H1 (cell line): Measurements from ENCODE around the gene ZSWIM2. TPM values are rescaled to one million over a fixed set of nuclear protein-coding genes. Genes with fewer than 3 reads are reported as not detected.

ENCODE experiments used
- CTCF ChIA-PET: fragments of 300-600 bp; sonication (Branson Sonifier 250); formaldehyde crosslinking; loops from one replicate; lab custom pipeline; 2021; ENCODE audit not compliant: partially characterized antibody; lab: Charles Lee
- POLR2A ChIA-PET: fragments of 300-600 bp; sonication (Branson Sonifier 250); formaldehyde crosslinking; loops from one replicate; lab custom pipeline; 2021; ENCODE audit warnings: inconsistent platforms; ENCODE audit not compliant: partially characterized antibody; lab: Charles Lee
- DNase-seq, 2 experiments: peaks; one replicate each; pipeline versions ENCODE4 v3.0.0 to v3.0.0-alpha.2; 2010 to 2022; ENCODE audit warnings: low spot score in 2 of 2, low read depth in 1 of 2, mixed read lengths in 1 of 2
- FAIRE-seq: peaks from 2 replicates; lab custom pipeline; 2011; peaks lifted over from hg19 to GRCh38; lab: Jason Lieb, UNC
- H2AFZ ChIP-seq: 2 replicates; pipeline ENCODE4 v1.8.1; 2012; ENCODE audit warnings: low read length, inconsistent platforms
- H2AK5ac ChIP-seq: 2 replicates; pipeline ENCODE4 v1.6.1; 2013; ENCODE audit warnings: low read depth, low read length
- H2BK120ac ChIP-seq: replicated peaks from 2 replicates; pipeline ENCODE3; 2013; ENCODE audit warnings: low read depth, low read length, inconsistent platforms
- H2BK12ac ChIP-seq: 2 replicates; pipeline ENCODE4 v1.6.1; 2013; ENCODE audit warnings: low read depth, low read length
- H2BK15ac ChIP-seq: 2 replicates; pipeline ENCODE4 v1.6.1; 2013; ENCODE audit warnings: low read length
- H2BK20ac ChIP-seq: 2 replicates; pipeline ENCODE4 v1.6.1; 2013; ENCODE audit warnings: low read length
- H2BK5ac ChIP-seq: 2 replicates; pipeline ENCODE4 v1.6.1; 2013; ENCODE audit warnings: low read depth, low read length
- H3K14ac ChIP-seq: 2 replicates; pipeline ENCODE4 v1.6.1; 2013; ENCODE audit warnings: inconsistent platforms; ENCODE audit not compliant: insufficient read length
- H3K18ac ChIP-seq: 2 replicates; pipeline ENCODE4 v1.6.1; 2013; ENCODE audit warnings: low read length; ENCODE audit errors: extremely low read depth
- H3K23ac ChIP-seq: 2 replicates; pipeline ENCODE4 v1.6.1; 2013; ENCODE audit warnings: inconsistent platforms; ENCODE audit not compliant: insufficient read length
- H3K23me2 ChIP-seq: 2 replicates; pipeline ENCODE4 v1.6.1; 2013; ENCODE audit warnings: low read depth, low read length
- H3K27ac ChIP-seq: 2 replicates; pipeline ENCODE4 v1.6.1; 2011; ENCODE audit warnings: low read depth, low read length, inconsistent platforms
- H3K27me3 ChIP-seq, 4 experiments: replicated peaks in 1 of 4; 1 replicate in 1 of 4; 2 replicates in 3 of 4; pipeline versions ENCODE4 v1.6.1 to v1.8.1; 2011 to 2013; ENCODE audit warnings: low read length in 3 of 4, mild to moderate bottlenecking in 3 of 4, inconsistent platforms in 2 of 4, mixed read lengths in 2 of 4, moderate library complexity in 1 of 4; ENCODE audit not compliant: control insufficient read depth in 3 of 4, insufficient read depth in 3 of 4; ENCODE audit errors: extremely low read depth in 1 of 4
- H3K36me3 ChIP-seq, 4 experiments: 2 replicates each; pipeline versions ENCODE4 v1.6.1 to v1.8.1; 2011 to 2013; ENCODE audit warnings: mild to moderate bottlenecking in 4 of 4, low read length in 3 of 4, moderate library complexity in 2 of 4, control low read depth in 1 of 4, inconsistent platforms in 1 of 4; ENCODE audit not compliant: insufficient read depth in 4 of 4, control insufficient read depth in 2 of 4
- H3K4ac ChIP-seq: replicated peaks from 2 replicates; pipeline ENCODE3; 2013; ENCODE audit warnings: low read length, low read depth, mixed read lengths, inconsistent platforms; ENCODE audit not compliant: insufficient read length
- H3K4me1 ChIP-seq, 4 experiments: replicated peaks in 1 of 4; 1 replicate in 1 of 4; 2 replicates in 3 of 4; pipeline versions ENCODE4 v1.6.1 to v1.8.1; 2011 to 2013; ENCODE audit warnings: low read length in 3 of 4, inconsistent platforms in 2 of 4, mixed read lengths in 1 of 4; ENCODE audit not compliant: insufficient read depth in 4 of 4, control insufficient read depth in 3 of 4
- H3K4me2 ChIP-seq, 2 experiments: 2 replicates each; pipeline versions ENCODE4 v1.6.1 to v1.8.1; 2011 to 2013; ENCODE audit warnings: low read depth in 2 of 2, low read length in 2 of 2, control low read depth in 1 of 2, inconsistent platforms in 1 of 2, mild to moderate bottlenecking in 1 of 2; ENCODE audit not compliant: insufficient read depth in 1 of 2
- H3K4me3 ChIP-seq, 4 experiments: fragments of 200-600, 300-600 bp in 1 of 4; sonication (generic), shearing (Covaris generic), sonication (Bioruptor Twin) in 1 of 4; 2 replicates each; pipeline versions ENCODE4 v1.5.1 to v1.8.1; 2011 to 2016; ENCODE audit warnings: low read length in 4 of 4, low read depth in 3 of 4, control low read depth in 2 of 4, inconsistent platforms in 2 of 4, mild to moderate bottlenecking in 2 of 4, mixed read lengths in 1 of 4, moderate library complexity in 1 of 4; ENCODE audit not compliant: insufficient read depth in 2 of 4; ENCODE audit errors: extremely low read depth in 1 of 4
- H3K56ac ChIP-seq: replicated peaks from 2 replicates; pipeline ENCODE3; 2013; ENCODE audit warnings: low read depth, mild to moderate bottlenecking, mixed read lengths, low read length, inconsistent platforms; ENCODE audit not compliant: insufficient read length
- H3K79me1 ChIP-seq: 2 replicates; pipeline ENCODE4 v1.6.1; 2013; ENCODE audit warnings: low read depth, low read length, control low read depth
- H3K79me2 ChIP-seq, 2 experiments: 2 replicates each; pipeline versions ENCODE4 v1.6.1 to v1.8.1; 2012 to 2013; ENCODE audit warnings: low read length in 2 of 2, mild to moderate bottlenecking in 2 of 2, inconsistent platforms in 1 of 2; ENCODE audit not compliant: insufficient read depth in 2 of 2, control insufficient read depth in 1 of 2
- H3K9ac ChIP-seq, 4 experiments: replicated peaks in 1 of 4; 1 replicate in 1 of 4; 2 replicates in 3 of 4; pipeline versions ENCODE4 v1.6.1 to v1.8.1; 2011 to 2013; ENCODE audit warnings: low read depth in 3 of 4, low read length in 3 of 4, control low read depth in 2 of 4, mild to moderate bottlenecking in 2 of 4, moderate library complexity in 2 of 4, inconsistent platforms in 1 of 4; ENCODE audit errors: extremely low read depth in 1 of 4
- H3K9me3 ChIP-seq, 2 experiments: 2 replicates each; pipeline versions ENCODE4 v1.6.1 to v1.8.1; 2012 to 2013; ENCODE audit warnings: mild to moderate bottlenecking in 2 of 2, moderate library complexity in 2 of 2, control low read depth in 1 of 2, inconsistent platforms in 1 of 2, low read depth in 1 of 2, low read length in 1 of 2, mixed read lengths in 1 of 2; ENCODE audit not compliant: insufficient read depth in 2 of 2
- H4K20me1 ChIP-seq, 2 experiments: replicated peaks in 1 of 2; 2 replicates each; pipeline versions ENCODE3 to v1.8.1; 2011 to 2013; ENCODE audit warnings: inconsistent platforms in 2 of 2, low read length in 2 of 2, mild to moderate bottlenecking in 1 of 2; ENCODE audit not compliant: insufficient read depth in 2 of 2, control insufficient read depth in 1 of 2
- H4K5ac ChIP-seq: 2 replicates; pipeline ENCODE4 v1.6.1; 2013; ENCODE audit warnings: low read length, low read depth, mixed read lengths, inconsistent platforms; ENCODE audit not compliant: insufficient read length
- H4K8ac ChIP-seq: 2 replicates; pipeline ENCODE4 v1.8.0; 2013; ENCODE audit warnings: mild to moderate bottlenecking, moderate library complexity, low read length, inconsistent platforms; ENCODE audit not compliant: insufficient read depth; ENCODE audit errors: extremely low read depth
- H4K91ac ChIP-seq: replicated peaks from 2 replicates; pipeline ENCODE3; 2013; ENCODE audit warnings: low read length, mixed read lengths, inconsistent platforms; ENCODE audit not compliant: insufficient read length
- E2F6 ChIP-seq: IDR thresholded peaks from 2 replicates; pipeline ENCODE4 v1.6.1; 2012; ENCODE audit warnings: inconsistent platforms
- EP300 ChIP-seq, 2 experiments: IDR thresholded peaks; 1 replicate in 1 of 2; 2 replicates in 1 of 2; pipeline ENCODE4 v1.6.1; 2011 to 2012; ENCODE audit warnings: low read depth in 2 of 2, low read length in 2 of 2, mild to moderate bottlenecking in 2 of 2, borderline replicate concordance in 1 of 2, inconsistent platforms in 1 of 2, moderate library complexity in 1 of 2
- RXRA ChIP-seq: IDR thresholded peaks from 2 replicates; pipeline ENCODE4 v1.6.1; 2011; ENCODE audit warnings: low read depth, mild to moderate bottlenecking, low read length, moderate library complexity; ENCODE audit not compliant: insufficient read depth
- WGBS, 2 experiments: shearing (Covaris generic) in 1 of 2; methylation state at CpG; one replicate each; pipeline versions ENCODE4 v1.1.6 to v1.1.7; 2013 to 2015; ENCODE audit warnings: low lambda C conversion rate in 2 of 2, mixed read lengths in 2 of 2, inconsistent platforms in 1 of 2, low coverage in 1 of 2, missing lambda C conversion rate in 1 of 2; ENCODE audit not compliant: insufficient replicate concordance in 2 of 2, insufficient coverage in 1 of 2, insufficient read length in 1 of 2; ENCODE audit errors: extremely low coverage in 1 of 2, missing lambda C conversion rate in 1 of 2; 5-methylcytosine and 5-hydroxymethylcytosine counted together
- polyA plus RNA-seq, 7 experiments: library from polyadenylated mRNA; depleted of rRNA in 3 of 7; stranded (reverse) in 5 of 7; unstranded in 2 of 7; fragments of >200 nt in 5 of 7; fragments of 200-250 nt in 2 of 7; gene quantifications; 1 replicate in 5 of 7; 2 replicates in 1 of 7; 4 replicates in 1 of 7; pipeline versions ENCODE4 v1.2.1 to v1.2.3, GENCODE V29; 2011 to 2013; ENCODE audit warnings: missing spikeins in 2 of 7, mixed read lengths in 2 of 7
- total RNA-seq: library from RNA; stranded (reverse); fragmentation: NEBNext Ultra II Directional; extraction: Animal tissue kit (Norgen Biotek cat#: 25700); gene quantifications from 2 replicates; pipeline ENCODE4 v1.2.1, GENCODE V29; 2021

ZSWIM2 gene
- total and polyA plus RNA-seq, 2 of the 8 experiments (the other 6 are each of a cell fraction or from before 2014, with no cell fraction given): not detected

- no peaks in the 10 kb centered on the region for H3K79me2 ChIP-seq
- no peaks in the 10 kb centered on the region for H4K20me1 ChIP-seq
- ChIA-PET CTCF (no interaction called here), POLR2A (no interaction called here)
- H2AFZ ChIP-seq: no peak overlapping the region
- no peak overlapping the region for H4K91ac ChIP-seq
- H3K36me3 ChIP-seq: no peaks in the 10 kb centered on the region
- H2BK120ac ChIP-seq: no peak overlapping the region
- no peak for FAIRE-seq
- WGBS, 2 experiments: 93% methylated on average over 3 of the region's 3 CpGs; no CpG with 5 or more reads in 1 of the 2 experiments
- H4K5ac ChIP-seq: no peak overlapping the region
- H3K23me2 ChIP-seq: no peaks in the 10 kb centered on the region
- H3K9ac ChIP-seq: no peak overlapping the region
- DNase-seq: no peak
- H2BK12ac ChIP-seq: no peak overlapping the region
- no peak overlapping the region for H3K56ac ChIP-seq
- no peak overlapping the region for H3K4ac ChIP-seq
- no peak overlapping the region for H3K14ac ChIP-seq
- H3K27ac ChIP-seq: no peak overlapping the region
- H3K4me3 ChIP-seq: no peak overlapping the region
- H3K4me2 ChIP-seq: no peak overlapping the region
- no peak overlapping the region for H3K18ac ChIP-seq
- no peak overlapping the region for H2BK20ac ChIP-seq
- no peaks in the 10 kb centered on the region for H3K27me3 ChIP-seq
- no peaks in the 10 kb centered on the region for H3K79me1 ChIP-seq
- no peaks in the 10 kb centered on the region for H3K9me3 ChIP-seq
- no peak overlapping the region for H2BK15ac ChIP-seq
- H3K23ac ChIP-seq: no peak overlapping the region
- H3K4me1 ChIP-seq: no peaks in the 10 kb centered on the region
- H2AK5ac ChIP-seq: no peak overlapping the region
- H2BK5ac ChIP-seq: no peak overlapping the region
- no peak overlapping the region for H4K8ac ChIP-seq
- no peak for TF ChIP-seq EP300 (IDR thresholded peaks at IDR 0.05; ENCODE audit: borderline replicate concordance in 1 of 2, low read depth in 2 of 2, low read length in 2 of 2)
- TF ChIP-seq E2F6: no peak
- no peak for TF ChIP-seq RXRA
These were observed 6.6 kb downstream of the ZSWIM2 start for GRCh38 chr2:186842373-186842772.
